H1 (cell line): Measurements from ENCODE around the gene PCDH9. TPM values are rescaled to one million over a fixed set of nuclear protein-coding genes. Genes with fewer than 3 reads are reported as not detected.

Source experiments
- CTCF ChIA-PET: fragments of 300-600 bp; sonication (Branson Sonifier 250); formaldehyde crosslinking; loops from one replicate; lab custom pipeline; 2021; ENCODE audit not compliant: partially characterized antibody; lab: Charles Lee
- POLR2A ChIA-PET: fragments of 300-600 bp; sonication (Branson Sonifier 250); formaldehyde crosslinking; loops from one replicate; lab custom pipeline; 2021; ENCODE audit warnings: inconsistent platforms; ENCODE audit not compliant: partially characterized antibody; lab: Charles Lee
- DNase-seq, 2 experiments: peaks; one replicate each; pipeline versions ENCODE4 v3.0.0 to v3.0.0-alpha.2; 2010 to 2022; ENCODE audit warnings: low spot score in 2 of 2, low read depth in 1 of 2, mixed read lengths in 1 of 2
- FAIRE-seq: peaks from 2 replicates; lab custom pipeline; 2011; peaks lifted over from hg19 to GRCh38; lab: Jason Lieb, UNC
- H2AFZ ChIP-seq: 2 replicates; pipeline ENCODE4 v1.8.1; 2012; ENCODE audit warnings: low read length, inconsistent platforms
- H2AK5ac ChIP-seq: 2 replicates; pipeline ENCODE4 v1.6.1; 2013; ENCODE audit warnings: low read depth, low read length
- H2BK120ac ChIP-seq: replicated peaks from 2 replicates; pipeline ENCODE3; 2013; ENCODE audit warnings: low read depth, low read length, inconsistent platforms
- H2BK12ac ChIP-seq: 2 replicates; pipeline ENCODE4 v1.6.1; 2013; ENCODE audit warnings: low read depth, low read length
- H2BK15ac ChIP-seq: 2 replicates; pipeline ENCODE4 v1.6.1; 2013; ENCODE audit warnings: low read length
- H2BK20ac ChIP-seq: 2 replicates; pipeline ENCODE4 v1.6.1; 2013; ENCODE audit warnings: low read length
- H2BK5ac ChIP-seq: 2 replicates; pipeline ENCODE4 v1.6.1; 2013; ENCODE audit warnings: low read depth, low read length
- H3K14ac ChIP-seq: 2 replicates; pipeline ENCODE4 v1.6.1; 2013; ENCODE audit warnings: inconsistent platforms; ENCODE audit not compliant: insufficient read length
- H3K18ac ChIP-seq: 2 replicates; pipeline ENCODE4 v1.6.1; 2013; ENCODE audit warnings: low read length; ENCODE audit errors: extremely low read depth
- H3K23ac ChIP-seq: 2 replicates; pipeline ENCODE4 v1.6.1; 2013; ENCODE audit warnings: inconsistent platforms; ENCODE audit not compliant: insufficient read length
- H3K23me2 ChIP-seq: 2 replicates; pipeline ENCODE4 v1.6.1; 2013; ENCODE audit warnings: low read depth, low read length
- H3K27ac ChIP-seq: 2 replicates; pipeline ENCODE4 v1.6.1; 2011; ENCODE audit warnings: low read depth, low read length, inconsistent platforms
- H3K27me3 ChIP-seq, 4 experiments: replicated peaks in 1 of 4; 1 replicate in 1 of 4; 2 replicates in 3 of 4; pipeline versions ENCODE4 v1.6.1 to v1.8.1; 2011 to 2013; ENCODE audit warnings: low read length in 3 of 4, mild to moderate bottlenecking in 3 of 4, inconsistent platforms in 2 of 4, mixed read lengths in 2 of 4, moderate library complexity in 1 of 4; ENCODE audit not compliant: control insufficient read depth in 3 of 4, insufficient read depth in 3 of 4; ENCODE audit errors: extremely low read depth in 1 of 4
- H3K36me3 ChIP-seq, 4 experiments: 2 replicates each; pipeline versions ENCODE4 v1.6.1 to v1.8.1; 2011 to 2013; ENCODE audit warnings: mild to moderate bottlenecking in 4 of 4, low read length in 3 of 4, moderate library complexity in 2 of 4, control low read depth in 1 of 4, inconsistent platforms in 1 of 4; ENCODE audit not compliant: insufficient read depth in 4 of 4, control insufficient read depth in 2 of 4
- H3K4ac ChIP-seq: replicated peaks from 2 replicates; pipeline ENCODE3; 2013; ENCODE audit warnings: low read length, low read depth, mixed read lengths, inconsistent platforms; ENCODE audit not compliant: insufficient read length
- H3K4me1 ChIP-seq, 4 experiments: replicated peaks in 1 of 4; 1 replicate in 1 of 4; 2 replicates in 3 of 4; pipeline versions ENCODE4 v1.6.1 to v1.8.1; 2011 to 2013; ENCODE audit warnings: low read length in 3 of 4, inconsistent platforms in 2 of 4, mixed read lengths in 1 of 4; ENCODE audit not compliant: insufficient read depth in 4 of 4, control insufficient read depth in 3 of 4
- H3K4me2 ChIP-seq, 2 experiments: 2 replicates each; pipeline versions ENCODE4 v1.6.1 to v1.8.1; 2011 to 2013; ENCODE audit warnings: low read depth in 2 of 2, low read length in 2 of 2, control low read depth in 1 of 2, inconsistent platforms in 1 of 2, mild to moderate bottlenecking in 1 of 2; ENCODE audit not compliant: insufficient read depth in 1 of 2
- H3K4me3 ChIP-seq, 4 experiments: fragments of 200-600, 300-600 bp in 1 of 4; sonication (generic), shearing (Covaris generic), sonication (Bioruptor Twin) in 1 of 4; 2 replicates each; pipeline versions ENCODE4 v1.5.1 to v1.8.1; 2011 to 2016; ENCODE audit warnings: low read length in 4 of 4, low read depth in 3 of 4, control low read depth in 2 of 4, inconsistent platforms in 2 of 4, mild to moderate bottlenecking in 2 of 4, mixed read lengths in 1 of 4, moderate library complexity in 1 of 4; ENCODE audit not compliant: insufficient read depth in 2 of 4; ENCODE audit errors: extremely low read depth in 1 of 4
- H3K56ac ChIP-seq: replicated peaks from 2 replicates; pipeline ENCODE3; 2013; ENCODE audit warnings: low read depth, mild to moderate bottlenecking, mixed read lengths, low read length, inconsistent platforms; ENCODE audit not compliant: insufficient read length
- H3K79me1 ChIP-seq: 2 replicates; pipeline ENCODE4 v1.6.1; 2013; ENCODE audit warnings: low read depth, low read length, control low read depth
- H3K79me2 ChIP-seq, 2 experiments: 2 replicates each; pipeline versions ENCODE4 v1.6.1 to v1.8.1; 2012 to 2013; ENCODE audit warnings: low read length in 2 of 2, mild to moderate bottlenecking in 2 of 2, inconsistent platforms in 1 of 2; ENCODE audit not compliant: insufficient read depth in 2 of 2, control insufficient read depth in 1 of 2
- H3K9ac ChIP-seq, 4 experiments: replicated peaks in 1 of 4; 1 replicate in 1 of 4; 2 replicates in 3 of 4; pipeline versions ENCODE4 v1.6.1 to v1.8.1; 2011 to 2013; ENCODE audit warnings: low read depth in 3 of 4, low read length in 3 of 4, control low read depth in 2 of 4, mild to moderate bottlenecking in 2 of 4, moderate library complexity in 2 of 4, inconsistent platforms in 1 of 4; ENCODE audit errors: extremely low read depth in 1 of 4
- H3K9me3 ChIP-seq, 2 experiments: 2 replicates each; pipeline versions ENCODE4 v1.6.1 to v1.8.1; 2012 to 2013; ENCODE audit warnings: mild to moderate bottlenecking in 2 of 2, moderate library complexity in 2 of 2, control low read depth in 1 of 2, inconsistent platforms in 1 of 2, low read depth in 1 of 2, low read length in 1 of 2, mixed read lengths in 1 of 2; ENCODE audit not compliant: insufficient read depth in 2 of 2
- H4K20me1 ChIP-seq, 2 experiments: replicated peaks in 1 of 2; 2 replicates each; pipeline versions ENCODE3 to v1.8.1; 2011 to 2013; ENCODE audit warnings: inconsistent platforms in 2 of 2, low read length in 2 of 2, mild to moderate bottlenecking in 1 of 2; ENCODE audit not compliant: insufficient read depth in 2 of 2, control insufficient read depth in 1 of 2
- H4K5ac ChIP-seq: 2 replicates; pipeline ENCODE4 v1.6.1; 2013; ENCODE audit warnings: low read length, low read depth, mixed read lengths, inconsistent platforms; ENCODE audit not compliant: insufficient read length
- H4K8ac ChIP-seq: 2 replicates; pipeline ENCODE4 v1.8.0; 2013; ENCODE audit warnings: mild to moderate bottlenecking, moderate library complexity, low read length, inconsistent platforms; ENCODE audit not compliant: insufficient read depth; ENCODE audit errors: extremely low read depth
- H4K91ac ChIP-seq: replicated peaks from 2 replicates; pipeline ENCODE3; 2013; ENCODE audit warnings: low read length, mixed read lengths, inconsistent platforms; ENCODE audit not compliant: insufficient read length
- CREB1 ChIP-seq: IDR thresholded peaks from 2 replicates; pipeline ENCODE4 v1.6.1; 2012; ENCODE audit warnings: inconsistent platforms
- GTF2F1 ChIP-seq: IDR thresholded peaks from 2 replicates; pipeline ENCODE4 v1.6.1; 2012; ENCODE audit warnings: low read depth, low read length, improper control_type of control experiment, borderline replicate concordance
- SP2 ChIP-seq: IDR thresholded peaks from 2 replicates; pipeline ENCODE4 v1.6.1; 2012; ENCODE audit warnings: mild to moderate bottlenecking, low read length, inconsistent platforms
- polyA plus RNA-seq, 7 experiments: library from polyadenylated mRNA; depleted of rRNA in 3 of 7; stranded (reverse) in 5 of 7; unstranded in 2 of 7; fragments of >200 nt in 5 of 7; fragments of 200-250 nt in 2 of 7; gene quantifications; 1 replicate in 5 of 7; 2 replicates in 1 of 7; 4 replicates in 1 of 7; pipeline versions ENCODE4 v1.2.1 to v1.2.3, GENCODE V29; 2011 to 2013; ENCODE audit warnings: missing spikeins in 2 of 7, mixed read lengths in 2 of 7
- total RNA-seq: library from RNA; stranded (reverse); fragmentation: NEBNext Ultra II Directional; extraction: Animal tissue kit (Norgen Biotek cat#: 25700); gene quantifications from 2 replicates; pipeline ENCODE4 v1.2.1, GENCODE V29; 2021

The PCDH9 gene
- total and polyA plus RNA-seq, 2 of the 8 experiments (the other 6 are each of a cell fraction or from before 2014, with no cell fraction given) = 0.12 to 0.60 TPM

- no peak for TF ChIP-seq CREB1
Observed at GRCh38 chr13:67219113-67219512, 11.0 kb downstream of the PCDH9 start (continued).

- Histone ChIP-seq H2BK5ac (no peak overlapping the region), H3K14ac (no peak overlapping the region), H3K79me2 (no peaks in the 10 kb centered on the region), H3K18ac (no peak overlapping the region), H3K27me3 (no peaks in the 10 kb centered on the region), H3K23me2 (no peaks in the 10 kb centered on the region), H3K4me3 (no peak overlapping the region), H3K27ac (no peak overlapping the region), H3K4ac (no peak overlapping the region), H4K5ac (no peak overlapping the region), H4K20me1 (no peaks in the 10 kb centered on the region), H3K9me3 (no peaks in the 10 kb centered on the region), H3K9ac (no peak overlapping the region), H3K23ac (no peak overlapping the region), H2AK5ac (no peak overlapping the region), H2AFZ (no peak overlapping the region), H2BK120ac (no peak overlapping the region), H3K36me3 (no peaks in the 10 kb centered on the region), H3K56ac (no peak overlapping the region), H2BK20ac (no peak overlapping the region), H3K79me1 (no peaks in the 10 kb centered on the region), H4K91ac (no peak overlapping the region), H3K4me2 (no peak overlapping the region), H3K4me1 (no peaks in the 10 kb centered on the region), H4K8ac (no peak overlapping the region), H2BK12ac (no peak overlapping the region), H2BK15ac (no peak overlapping the region)
- POLR2A ChIA-PET = no interaction called here
- CTCF ChIA-PET = interaction anchor here (0.8 to 2.3 kb wide), 4 partner anchors 12 to 1291 kb away, joined by 3 to 5 read pairs (median 4); no protein-coding TSS in a partner anchor
- DNase-seq = no peak
- no peak for FAIRE-seq
- TF ChIP-seq GTF2F1 (no peak), SP2 (no peak)
Observed at GRCh38 chr13:67217880-67218279, 12.3 kb downstream of the PCDH9 start.
